Neural cell (in vitro differentiated cells): ENCODE data around the gene RALGPS1. TPM values are rescaled to one million over a fixed set of nuclear protein-coding genes. Genes with fewer than 3 reads are reported as not detected.

ENCODE experiments used
- H2AFZ ChIP-seq: fragments of 200-600, 300-800 bp; sonication (generic), shearing (Covaris generic); 2 replicates; pipeline ENCODE4 v1.6.0; 2014; ENCODE audit warnings: low read depth, mild to moderate bottlenecking, antibody characterized with exemption, low read length, moderate library complexity
- H3F3A ChIP-seq: fragments of 200-600 bp; shearing (Covaris generic); 2 replicates; pipeline ENCODE4 v1.6.1; 2016; ENCODE audit warnings: mild to moderate bottlenecking, moderate library complexity, mixed read lengths, antibody characterized with exemption, low read length; ENCODE audit not compliant: insufficient read depth, poor library complexity, severe bottlenecking
- H3K27ac ChIP-seq: fragments of 200-600, 300-800 bp; sonication (generic), shearing (Covaris generic); 2 replicates; pipeline ENCODE4 v1.5.1; 2014; ENCODE audit warnings: mild to moderate bottlenecking, low read length, moderate library complexity
- H3K27me3 ChIP-seq: fragments of 300-800, 200-600 bp; sonication (generic), shearing (Covaris generic); 2 replicates; pipeline ENCODE4 v1.6.0; 2014; ENCODE audit warnings: mild to moderate bottlenecking, low read depth, low read length, moderate library complexity; ENCODE audit not compliant: insufficient read depth
- H3K36me3 ChIP-seq: fragments of 300-800, 200-600 bp; sonication (generic), shearing (Covaris generic); 2 replicates; pipeline ENCODE4 v1.5.1; 2014; ENCODE audit warnings: mild to moderate bottlenecking, antibody characterized with exemption, low read length, moderate library complexity; ENCODE audit not compliant: insufficient read depth
- H3K4me2 ChIP-seq: fragments of 300-800, 200-600 bp; sonication (generic), shearing (Covaris generic); 2 replicates; pipeline ENCODE4 v1.6.0; 2014; ENCODE audit warnings: mild to moderate bottlenecking, low read length
- H3K4me3 ChIP-seq: fragments of 300-800, 200-600 bp; sonication (generic), shearing (Covaris generic); 2 replicates; pipeline ENCODE4 v1.5.1; 2014; ENCODE audit warnings: mild to moderate bottlenecking, low read length, moderate library complexity
- H3K79me2 ChIP-seq: fragments of 200-600 bp; shearing (Covaris generic); replicated peaks from 2 replicates; pipeline ENCODE4 v1.6.0; 2014; ENCODE audit warnings: mild to moderate bottlenecking, low read length, moderate library complexity; ENCODE audit not compliant: insufficient read depth
- H3K9ac ChIP-seq: fragments of 300-800, 200-600 bp; sonication (generic), shearing (Covaris generic); 2 replicates; pipeline ENCODE4 v1.6.1; 2016; ENCODE audit warnings: mild to moderate bottlenecking, low read length, mixed read lengths
- H3K9me2 ChIP-seq: fragments of 200-600 bp; shearing (Covaris generic); 2 replicates; pipeline ENCODE4 v1.6.1; 2016; ENCODE audit warnings: mild to moderate bottlenecking, low read length, mixed read lengths; ENCODE audit not compliant: insufficient read depth
- H3K9me3 ChIP-seq: fragments of 200-600, 300-800 bp; sonication (generic), shearing (Covaris generic); 2 replicates; pipeline ENCODE4 v1.6.1; 2016; ENCODE audit warnings: mild to moderate bottlenecking, mixed run types, low read length, moderate library complexity, mixed read lengths
- H4K20me1 ChIP-seq: fragments of 200-600 bp; shearing (Covaris generic); 2 replicates; pipeline ENCODE4 v1.6.1; 2016; ENCODE audit warnings: mild to moderate bottlenecking, mixed run types; ENCODE audit not compliant: insufficient read depth
- CTCF ChIP-seq: fragments of 450-650 bp; IDR thresholded peaks from 2 replicates; pipeline ENCODE4 v1.5.1; 2014; ENCODE audit warnings: antibody characterized with exemption, mild to moderate bottlenecking, moderate library complexity; ENCODE audit not compliant: poor library complexity, severe bottlenecking
- EP300 ChIP-seq: fragments of 450-650 bp; conservative IDR thresholded peaks from 2 replicates; pipeline ENCODE4 v1.6.1; 2014; ENCODE audit warnings: antibody characterized with exemption, mild to moderate bottlenecking, moderate library complexity; ENCODE audit not compliant: poor library complexity, severe bottlenecking
- EZH2 ChIP-seq: fragments of 200-600, 300-800 bp; shearing (Covaris generic), sonication (generic); IDR thresholded peaks from 2 replicates; pipeline ENCODE4 v1.6.1; 2014; ENCODE audit warnings: antibody characterized with exemption, low read length, borderline replicate concordance, mild to moderate bottlenecking; ENCODE audit not compliant: insufficient read depth, poor library complexity, severe bottlenecking
- MXI1 ChIP-seq: fragments of 450-650 bp; conservative IDR thresholded peaks from 2 replicates; pipeline ENCODE4 v1.6.1; 2014; ENCODE audit warnings: antibody characterized with exemption, mild to moderate bottlenecking; ENCODE audit not compliant: poor library complexity, severe bottlenecking
- POLR2AphosphoS5 ChIP-seq: IDR thresholded peaks from 2 replicates; pipeline ENCODE4 v1.6.1; 2012
- RAD21 ChIP-seq: fragments of 450-650 bp; conservative IDR thresholded peaks from 2 replicates; pipeline ENCODE4 v1.6.1; 2014; ENCODE audit warnings: antibody characterized with exemption, mild to moderate bottlenecking, moderate library complexity
- REST ChIP-seq: IDR thresholded peaks from 2 replicates; pipeline ENCODE4 v1.6.1; 2012; ENCODE audit warnings: borderline replicate concordance
- SMC3 ChIP-seq: fragments of 450-650 bp; conservative IDR thresholded peaks from 2 replicates; pipeline ENCODE4 v1.6.1; 2014; ENCODE audit warnings: antibody characterized with exemption, mild to moderate bottlenecking, moderate library complexity; ENCODE audit not compliant: poor library complexity
- TAF1 ChIP-seq: IDR thresholded peaks from 2 replicates; pipeline ENCODE4 v1.6.1; 2012; ENCODE audit warnings: low read depth
- polyA plus RNA-seq: library from polyadenylated mRNA; depleted of rRNA; stranded (reverse); fragments of >200 nt; gene quantifications from 2 replicates; pipeline ENCODE4 v1.2.3, GENCODE V29; 2014

RALGPS1 gene
- polyA plus RNA-seq, 1 donor from 2014 or later, result 37.1 TPM

GRCh38 chr9:127148014-127148413, 233.4 kb downstream of the RALGPS1 start:
- Histone ChIP-seq H3K9ac (no peak overlapping the region), H3K4me2 (no peak overlapping the region), H3K36me3 (no peaks in the 10 kb centered on the region), H3K27me3 (no peaks in the 10 kb centered on the region), H3K9me2 (no peaks in the 10 kb centered on the region), H2AFZ (no peak overlapping the region), H3K27ac (no peak overlapping the region), H4K20me1 (no peaks in the 10 kb centered on the region), H3K79me2 (no peaks in the 10 kb centered on the region), H3F3A (no peaks in the 10 kb centered on the region), H3K9me3 (no peaks in the 10 kb centered on the region), H3K4me3 (no peak overlapping the region)
- TF ChIP-seq MXI1 (no peak), EP300 (no peak), EZH2 (no peak), CTCF (no peak), RAD21 (no peak), TAF1 (no peak), REST (no peak), SMC3 (no peak), POLR2AphosphoS5 (no peak)

GRCh38 chr9:127149010-127149409, 234.4 kb downstream of the RALGPS1 start:
- H3K4me2 ChIP-seq, result no peak overlapping the region
- TF ChIP-seq SMC3, result no peak
- TF ChIP-seq CTCF, result no peak
- no peak for TF ChIP-seq POLR2AphosphoS5
- TF ChIP-seq REST, result no peak
- TF ChIP-seq MXI1, result no peak
- no peak for TF ChIP-seq RAD21
- no peak for TF ChIP-seq EP300
- TF ChIP-seq TAF1, result no peak
- TF ChIP-seq EZH2, result no peak

More at GRCh38 chr9:127149010-127149409, 234.4 kb downstream of the RALGPS1 start:
- Histone ChIP-seq H3K4me3 (no peak overlapping the region), H2AFZ (no peak overlapping the region), H3K9me2 (no peaks in the 10 kb centered on the region), H3K9me3 (no peaks in the 10 kb centered on the region), H4K20me1 (no peaks in the 10 kb centered on the region), H3F3A (no peaks in the 10 kb centered on the region), H3K79me2 (no peaks in the 10 kb centered on the region), H3K27ac (no peak overlapping the region), H3K27me3 (no peaks in the 10 kb centered on the region), H3K36me3 (no peaks in the 10 kb centered on the region), H3K9ac (no peak overlapping the region)
